DND-41 (cell line): Measurements from ENCODE around the gene PRAMEF18.
"Not testable (repeated sequence)": the region's sequence is repeated elsewhere in the genome, so short reads cannot be mapped to it uniquely, and the experiment has no call there.

Source experiments
- CTCF ChIP-seq: IDR thresholded peaks from 2 replicates; pipeline ENCODE4 v1.5.1; 2012; ENCODE audit warnings: borderline replicate concordance, low read length, moderate library complexity, mild to moderate bottlenecking; ENCODE audit not compliant: poor library complexity, severe bottlenecking; ENCODE audit errors: extremely low read depth
- EZH2 ChIP-seq: IDR thresholded peaks from 3 replicates; pipeline ENCODE4 v1.6.1; 2012; ENCODE audit warnings: borderline replicate concordance, low read depth, mild to moderate bottlenecking, moderate library complexity, low read length, inconsistent platforms; ENCODE audit not compliant: severe bottlenecking

GRCh38 chr1:13245841-13246553 is 20.0 kb upstream of the PRAMEF18 start:
- TF ChIP-seq CTCF, EZH2: not testable (repeated sequence)
